Measurements from ENCODE around the gene LPP.

DNA sequence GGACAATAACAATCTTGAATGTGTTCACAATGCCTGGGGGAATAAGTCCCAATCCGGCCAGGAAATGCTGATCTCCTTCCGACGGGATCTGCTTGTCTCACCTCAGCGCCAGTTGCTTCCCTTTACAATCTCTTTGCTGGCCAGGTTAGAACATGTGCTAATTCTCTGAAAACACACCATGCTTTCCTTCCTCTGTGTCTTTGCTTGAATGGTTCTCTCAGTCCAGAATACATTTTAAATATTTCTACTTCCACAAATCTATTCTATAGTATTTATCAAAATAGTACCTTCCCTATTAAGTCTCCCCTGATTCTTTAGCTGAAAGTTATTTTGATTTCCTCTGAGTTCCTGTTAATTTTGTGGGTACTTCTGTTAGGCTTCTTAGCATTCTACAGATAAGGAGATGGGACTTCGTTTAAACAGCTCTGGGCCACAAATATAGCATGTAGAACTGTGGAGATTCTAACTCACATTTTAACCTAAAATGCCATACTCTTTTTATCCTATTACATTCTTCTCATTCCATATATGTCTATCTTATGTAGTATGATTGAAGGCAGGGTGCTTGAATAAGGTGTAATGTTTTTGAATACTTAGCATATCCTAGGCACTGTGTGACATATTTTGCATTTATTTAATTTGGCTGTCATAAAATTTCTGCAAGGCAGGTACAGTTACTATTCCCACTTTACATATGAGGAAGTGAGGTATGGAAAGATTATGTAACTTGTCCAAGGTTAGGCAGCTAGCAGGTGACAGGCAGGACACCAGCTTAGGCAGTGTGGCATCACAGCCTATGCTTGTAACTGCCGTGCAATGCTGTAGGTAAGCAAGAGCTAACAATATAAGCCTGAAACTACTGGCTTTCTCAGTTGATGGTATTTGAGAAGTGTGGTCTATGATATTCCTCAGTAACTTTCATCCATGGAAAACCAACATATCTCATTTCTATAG is 299.8 kb downstream of the LPP start:
- TF ChIP-seq POLR2AphosphoS5 (IDR thresholded peaks at IDR 0.05; ENCODE audit: borderline replicate concordance, low read depth, low read length), result no peak
- TF ChIP-seq EZH2 (IDR thresholded peaks at IDR 0.05), result no peak
- no peak for TF ChIP-seq FOXP2 (optimal IDR thresholded peaks at IDR 0.05; ENCODE audit: control extremely low read depth, extremely low read length, insufficient read depth)

All from SK-N-MC (cell line).